GM23338 (cell line): ENCODE measurements around the gene ARHGEF38. TPM values are rescaled to one million over a fixed set of nuclear protein-coding genes. Genes with fewer than 3 reads are reported as not detected.

Source experiments
- ATAC-seq: fragments of 200-7000 bp; cut with Tn5 transposase; 3 replicates; pipeline ENCODE4 v1.9.1; 2020
- DNase-seq: peaks from one replicate; pipeline ENCODE4 v3.0.0-alpha.2; 2015; ENCODE audit warnings: low spot score
- H2AFZ ChIP-seq: fragments of 200-600 bp; sonication (generic); 2 replicates; pipeline ENCODE4 v1.8.0; 2016; ENCODE audit warnings: antibody characterized with exemption, mild to moderate bottlenecking, moderate library complexity
- H3F3A ChIP-seq: fragments of 200-600 bp; sonication (generic); replicated peaks from 2 replicates; pipeline ENCODE4 v1.8.0; 2017; ENCODE audit warnings: antibody characterized with exemption, mixed run types, low read depth
- H3K27ac ChIP-seq: fragments of 200-600 bp; sonication (generic); 2 replicates; pipeline ENCODE4 v1.6.1; 2016; ENCODE audit warnings: low read depth
- H3K27me3 ChIP-seq: fragments of 200-600 bp; sonication (generic); 2 replicates; pipeline ENCODE4 v1.8.0; 2016; ENCODE audit warnings: mild to moderate bottlenecking, mixed run types, moderate library complexity; ENCODE audit not compliant: insufficient read depth
- H3K36me3 ChIP-seq: fragments of 200-600 bp; sonication (generic); 2 replicates; pipeline ENCODE4 v1.8.0; 2016; ENCODE audit warnings: mild to moderate bottlenecking; ENCODE audit not compliant: insufficient read depth
- H3K4me1 ChIP-seq: fragments of 200-600 bp; sonication (generic); 2 replicates; pipeline ENCODE4 v1.8.0; 2016; ENCODE audit warnings: mild to moderate bottlenecking, moderate library complexity; ENCODE audit not compliant: insufficient read depth
- H3K4me2 ChIP-seq: fragments of 200-600 bp; sonication (generic); 2 replicates; pipeline ENCODE4 v1.7.1; 2017; ENCODE audit warnings: mixed run types
- H3K4me3 ChIP-seq: fragments of 200-600 bp; sonication (generic); 2 replicates; pipeline ENCODE4 v1.6.1; 2016; ENCODE audit warnings: mixed run types
- H3K79me2 ChIP-seq: fragments of 200-600 bp; sonication (generic); replicated peaks from 2 replicates; pipeline ENCODE4 v1.8.0; 2017; ENCODE audit warnings: mild to moderate bottlenecking; ENCODE audit not compliant: insufficient read depth
- H3K9me2 ChIP-seq: fragments of 200-600 bp; sonication (generic); 2 replicates; pipeline ENCODE4 v1.8.0; 2017; ENCODE audit not compliant: insufficient read depth
- H4K20me1 ChIP-seq: fragments of 200-600 bp; sonication (generic); replicated peaks from 2 replicates; pipeline ENCODE4 v1.8.0; 2017; ENCODE audit warnings: mild to moderate bottlenecking; ENCODE audit not compliant: insufficient read depth
- H3K27ac Mint-ChIP-seq: 2 replicates; pipeline ENCODE4 v1.8.0; 2020; ENCODE audit warnings: inconsistent platforms, mild to moderate bottlenecking, moderate library complexity, mixed read lengths
- H3K27me3 Mint-ChIP-seq: 3 replicates; pipeline ENCODE4 v1.8.0; 2022; ENCODE audit warnings: low read depth, mild to moderate bottlenecking, moderate library complexity, mixed read lengths, inconsistent platforms; ENCODE audit not compliant: insufficient read depth, poor library complexity
- H3K36me3 Mint-ChIP-seq: 3 replicates; pipeline ENCODE4 v1.8.0; 2021; ENCODE audit warnings: low read depth, mild to moderate bottlenecking, inconsistent platforms, moderate library complexity, mixed read lengths
- H3K4me1 Mint-ChIP-seq: 3 replicates; pipeline ENCODE4 v1.8.0; 2020; ENCODE audit warnings: mild to moderate bottlenecking, inconsistent platforms, mixed read lengths
- H3K4me3 Mint-ChIP-seq: 3 replicates; pipeline ENCODE4 v1.8.0; 2021; ENCODE audit warnings: moderate library complexity, mild to moderate bottlenecking, inconsistent platforms, mixed read lengths
- H3K9me3 Mint-ChIP-seq: 3 replicates; pipeline ENCODE4 v1.8.0; 2020; ENCODE audit warnings: moderate library complexity, mild to moderate bottlenecking, inconsistent platforms, mixed read lengths
- CREB1 ChIP-seq: fragments of 250-450 bp; sonication (Bioruptor Pico); IDR thresholded peaks from 2 replicates; pipeline ENCODE4 v1.5.0; 2020; ENCODE audit warnings: low read depth, mild to moderate bottlenecking, moderate library complexity
- EZH2 ChIP-seq: fragments of 200-600 bp; sonication (generic); IDR thresholded peaks from one replicate; pipeline ENCODE4 v1.8.0; 2017; ENCODE audit warnings: antibody characterized with exemption, mild to moderate bottlenecking, low read depth; ENCODE audit not compliant: unreplicated experiment
- EZH2phosphoT487 ChIP-seq: fragments of 200-600 bp; sonication (generic); IDR thresholded peaks from one replicate; pipeline ENCODE4 v1.8.1; 2018; ENCODE audit warnings: antibody characterized with exemption; ENCODE audit not compliant: unreplicated experiment
- JUNB ChIP-seq: IDR thresholded peaks from one replicate; pipeline ENCODE4 v1.6.1; 2016; ENCODE audit warnings: antibody characterized with exemption; ENCODE audit not compliant: unreplicated experiment
- NANOG ChIP-seq: IDR thresholded peaks from 2 replicates; pipeline ENCODE4 v1.6.1; 2016; ENCODE audit warnings: antibody characterized with exemption, borderline replicate concordance
- POLR2AphosphoS5 ChIP-seq: IDR thresholded peaks from 2 replicates; pipeline ENCODE4 v1.6.1; 2016; ENCODE audit warnings: antibody characterized with exemption, low read depth
- STAT1 ChIP-seq: IDR thresholded peaks from one replicate; pipeline ENCODE4 v1.6.1; 2016; ENCODE audit warnings: antibody characterized with exemption; ENCODE audit not compliant: unreplicated experiment
- ZNF114 ChIP-seq: fragments of 250-450 bp; sonication (Bioruptor Pico); IDR thresholded peaks from 2 replicates; pipeline ENCODE4 v1.5.0; 2020; ENCODE audit warnings: mild to moderate bottlenecking, moderate library complexity
- ZNF331 ChIP-seq: fragments of 250-450 bp; sonication (Bioruptor Pico); IDR thresholded peaks from 2 replicates; pipeline ENCODE4 v1.5.0; 2020; ENCODE audit warnings: low read depth, mild to moderate bottlenecking, moderate library complexity
- polyA plus RNA-seq: library from polyadenylated mRNA; unstranded; fragments of >200 nt; fragmentation: Nextera tagmentation; extraction: Ambion mirVana; gene quantifications from 2 replicates; pipeline ENCODE4 v1.2.1, GENCODE V29; 2016
- total RNA-seq: library from RNA; depleted of rRNA; stranded (reverse); fragments of >200 nt; shearing (Covaris generic); gene quantifications from 2 replicates; pipeline ENCODE4 v1.2.3, GENCODE V29; 2014
- TF ChIP-seq, protein P1 (sequence below): IDR thresholded peaks from one replicate; pipeline ENCODE4 v1.6.1; 2018; ENCODE audit warnings: antibody characterized with exemption; ENCODE audit not compliant: unreplicated experiment
- TF ChIP-seq, protein P2 (sequence below), 2 experiments: fragments of 200-600 bp in 1 of 2; sonication (generic) in 1 of 2; conservative IDR thresholded peaks; 2 replicates each; pipeline versions ENCODE4 v1.5.1 to v1.6.1; 2016 to 2017; ENCODE audit warnings: antibody characterized with exemption in 2 of 2, low read depth in 2 of 2, mild to moderate bottlenecking in 2 of 2, moderate library complexity in 1 of 2
- TF ChIP-seq, protein P3 (sequence below): fragments of 250-450 bp; sonication (Bioruptor Pico); IDR thresholded peaks from 2 replicates; pipeline ENCODE4 v1.5.0; 2020; ENCODE audit warnings: mild to moderate bottlenecking, moderate library complexity
- TF ChIP-seq, protein P4 (sequence below): IDR thresholded peaks from 2 replicates; pipeline ENCODE4 v1.6.1; 2016; ENCODE audit warnings: antibody characterized with exemption

Gene ARHGEF38
- total and polyA plus RNA-seq, 2 experiments from 2014 or later = 0.58 TPM; not detected in 1

DNA sequence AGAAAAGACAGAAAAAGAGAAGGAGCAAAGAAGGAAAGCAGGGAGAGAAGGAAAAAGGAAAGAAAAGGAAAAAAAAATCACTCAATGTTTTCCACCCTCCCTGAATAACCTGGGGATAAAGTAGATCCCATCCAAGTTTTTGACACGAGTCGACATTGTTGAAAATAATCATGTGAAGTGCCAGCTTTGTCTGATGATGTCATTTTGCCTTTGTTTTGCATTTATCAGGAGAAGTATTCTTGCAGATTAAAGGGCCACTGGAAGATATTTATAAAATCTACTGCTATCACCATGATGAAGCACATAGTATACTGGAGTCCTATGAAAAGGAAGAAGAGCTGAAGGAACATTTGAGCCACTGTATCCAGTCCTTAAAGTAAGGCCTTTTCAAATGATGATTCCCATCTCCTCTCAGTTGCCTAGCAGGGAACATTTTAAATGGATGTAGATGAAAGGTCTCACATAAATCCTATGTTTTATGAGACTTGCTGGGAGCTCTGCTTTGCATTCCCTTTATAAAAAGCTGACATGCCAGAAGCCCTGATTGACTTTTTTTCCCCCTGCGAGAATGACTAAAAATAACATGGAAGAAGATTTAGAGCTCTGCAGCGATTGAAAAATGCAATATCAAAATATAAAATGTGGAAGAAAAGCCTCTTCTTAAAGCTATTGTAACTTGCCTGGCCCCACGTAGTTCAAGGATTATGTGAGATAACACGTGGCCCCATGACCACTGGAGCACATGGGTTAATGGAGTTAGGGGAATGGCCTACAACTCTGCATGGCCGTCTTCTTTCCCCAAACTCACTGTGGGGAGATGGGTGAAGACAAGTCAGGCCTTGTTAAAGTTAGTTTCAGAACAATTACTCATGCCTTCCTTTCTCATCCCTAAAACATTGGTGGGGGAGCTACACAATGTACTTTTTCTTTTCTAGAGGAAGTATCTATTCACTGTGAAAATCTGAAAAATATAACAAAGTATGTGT is 78.5 kb downstream of the ARHGEF38 start:
- H3K36me3 ChIP-seq = no peaks in the 10 kb centered on the region
- no peaks in the 10 kb centered on the region for H4K20me1 ChIP-seq
- no peaks in the 10 kb centered on the region for H3K79me2 ChIP-seq
- no peak overlapping the region for H3K4me3 ChIP-seq
- H3K4me3 Mint-ChIP-seq = no peak overlapping the region
- TF ChIP-seq, protein P1, sequence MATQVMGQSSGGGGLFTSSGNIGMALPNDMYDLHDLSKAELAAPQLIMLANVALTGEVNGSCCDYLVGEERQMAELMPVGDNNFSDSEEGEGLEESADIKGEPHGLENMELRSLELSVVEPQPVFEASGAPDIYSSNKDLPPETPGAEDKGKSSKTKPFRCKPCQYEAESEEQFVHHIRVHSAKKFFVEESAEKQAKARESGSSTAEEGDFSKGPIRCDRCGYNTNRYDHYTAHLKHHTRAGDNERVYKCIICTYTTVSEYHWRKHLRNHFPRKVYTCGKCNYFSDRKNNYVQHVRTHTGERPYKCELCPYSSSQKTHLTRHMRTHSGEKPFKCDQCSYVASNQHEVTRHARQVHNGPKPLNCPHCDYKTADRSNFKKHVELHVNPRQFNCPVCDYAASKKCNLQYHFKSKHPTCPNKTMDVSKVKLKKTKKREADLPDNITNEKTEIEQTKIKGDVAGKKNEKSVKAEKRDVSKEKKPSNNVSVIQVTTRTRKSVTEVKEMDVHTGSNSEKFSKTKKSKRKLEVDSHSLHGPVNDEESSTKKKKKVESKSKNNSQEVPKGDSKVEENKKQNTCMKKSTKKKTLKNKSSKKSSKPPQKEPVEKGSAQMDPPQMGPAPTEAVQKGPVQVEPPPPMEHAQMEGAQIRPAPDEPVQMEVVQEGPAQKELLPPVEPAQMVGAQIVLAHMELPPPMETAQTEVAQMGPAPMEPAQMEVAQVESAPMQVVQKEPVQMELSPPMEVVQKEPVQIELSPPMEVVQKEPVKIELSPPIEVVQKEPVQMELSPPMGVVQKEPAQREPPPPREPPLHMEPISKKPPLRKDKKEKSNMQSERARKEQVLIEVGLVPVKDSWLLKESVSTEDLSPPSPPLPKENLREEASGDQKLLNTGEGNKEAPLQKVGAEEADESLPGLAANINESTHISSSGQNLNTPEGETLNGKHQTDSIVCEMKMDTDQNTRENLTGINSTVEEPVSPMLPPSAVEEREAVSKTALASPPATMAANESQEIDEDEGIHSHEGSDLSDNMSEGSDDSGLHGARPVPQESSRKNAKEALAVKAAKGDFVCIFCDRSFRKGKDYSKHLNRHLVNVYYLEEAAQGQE = no peak
- TF ChIP-seq NANOG (no peak), JUNB (no peak), ZNF331 (CRISPR knock-in tag) (no peak), EZH2 (no peak), EZH2phosphoT487 (no peak), STAT1 (no peak), ZNF114 (CRISPR knock-in tag) (no peak), CREB1 (no peak), POLR2AphosphoS5 (no peak)
- TF ChIP-seq, protein P2, sequence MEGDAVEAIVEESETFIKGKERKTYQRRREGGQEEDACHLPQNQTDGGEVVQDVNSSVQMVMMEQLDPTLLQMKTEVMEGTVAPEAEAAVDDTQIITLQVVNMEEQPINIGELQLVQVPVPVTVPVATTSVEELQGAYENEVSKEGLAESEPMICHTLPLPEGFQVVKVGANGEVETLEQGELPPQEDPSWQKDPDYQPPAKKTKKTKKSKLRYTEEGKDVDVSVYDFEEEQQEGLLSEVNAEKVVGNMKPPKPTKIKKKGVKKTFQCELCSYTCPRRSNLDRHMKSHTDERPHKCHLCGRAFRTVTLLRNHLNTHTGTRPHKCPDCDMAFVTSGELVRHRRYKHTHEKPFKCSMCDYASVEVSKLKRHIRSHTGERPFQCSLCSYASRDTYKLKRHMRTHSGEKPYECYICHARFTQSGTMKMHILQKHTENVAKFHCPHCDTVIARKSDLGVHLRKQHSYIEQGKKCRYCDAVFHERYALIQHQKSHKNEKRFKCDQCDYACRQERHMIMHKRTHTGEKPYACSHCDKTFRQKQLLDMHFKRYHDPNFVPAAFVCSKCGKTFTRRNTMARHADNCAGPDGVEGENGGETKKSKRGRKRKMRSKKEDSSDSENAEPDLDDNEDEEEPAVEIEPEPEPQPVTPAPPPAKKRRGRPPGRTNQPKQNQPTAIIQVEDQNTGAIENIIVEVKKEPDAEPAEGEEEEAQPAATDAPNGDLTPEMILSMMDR (conservative IDR thresholded peaks at IDR 0.05; ENCODE audit: low read depth in 2 of 2) = no peak
- TF ChIP-seq, protein P3, sequence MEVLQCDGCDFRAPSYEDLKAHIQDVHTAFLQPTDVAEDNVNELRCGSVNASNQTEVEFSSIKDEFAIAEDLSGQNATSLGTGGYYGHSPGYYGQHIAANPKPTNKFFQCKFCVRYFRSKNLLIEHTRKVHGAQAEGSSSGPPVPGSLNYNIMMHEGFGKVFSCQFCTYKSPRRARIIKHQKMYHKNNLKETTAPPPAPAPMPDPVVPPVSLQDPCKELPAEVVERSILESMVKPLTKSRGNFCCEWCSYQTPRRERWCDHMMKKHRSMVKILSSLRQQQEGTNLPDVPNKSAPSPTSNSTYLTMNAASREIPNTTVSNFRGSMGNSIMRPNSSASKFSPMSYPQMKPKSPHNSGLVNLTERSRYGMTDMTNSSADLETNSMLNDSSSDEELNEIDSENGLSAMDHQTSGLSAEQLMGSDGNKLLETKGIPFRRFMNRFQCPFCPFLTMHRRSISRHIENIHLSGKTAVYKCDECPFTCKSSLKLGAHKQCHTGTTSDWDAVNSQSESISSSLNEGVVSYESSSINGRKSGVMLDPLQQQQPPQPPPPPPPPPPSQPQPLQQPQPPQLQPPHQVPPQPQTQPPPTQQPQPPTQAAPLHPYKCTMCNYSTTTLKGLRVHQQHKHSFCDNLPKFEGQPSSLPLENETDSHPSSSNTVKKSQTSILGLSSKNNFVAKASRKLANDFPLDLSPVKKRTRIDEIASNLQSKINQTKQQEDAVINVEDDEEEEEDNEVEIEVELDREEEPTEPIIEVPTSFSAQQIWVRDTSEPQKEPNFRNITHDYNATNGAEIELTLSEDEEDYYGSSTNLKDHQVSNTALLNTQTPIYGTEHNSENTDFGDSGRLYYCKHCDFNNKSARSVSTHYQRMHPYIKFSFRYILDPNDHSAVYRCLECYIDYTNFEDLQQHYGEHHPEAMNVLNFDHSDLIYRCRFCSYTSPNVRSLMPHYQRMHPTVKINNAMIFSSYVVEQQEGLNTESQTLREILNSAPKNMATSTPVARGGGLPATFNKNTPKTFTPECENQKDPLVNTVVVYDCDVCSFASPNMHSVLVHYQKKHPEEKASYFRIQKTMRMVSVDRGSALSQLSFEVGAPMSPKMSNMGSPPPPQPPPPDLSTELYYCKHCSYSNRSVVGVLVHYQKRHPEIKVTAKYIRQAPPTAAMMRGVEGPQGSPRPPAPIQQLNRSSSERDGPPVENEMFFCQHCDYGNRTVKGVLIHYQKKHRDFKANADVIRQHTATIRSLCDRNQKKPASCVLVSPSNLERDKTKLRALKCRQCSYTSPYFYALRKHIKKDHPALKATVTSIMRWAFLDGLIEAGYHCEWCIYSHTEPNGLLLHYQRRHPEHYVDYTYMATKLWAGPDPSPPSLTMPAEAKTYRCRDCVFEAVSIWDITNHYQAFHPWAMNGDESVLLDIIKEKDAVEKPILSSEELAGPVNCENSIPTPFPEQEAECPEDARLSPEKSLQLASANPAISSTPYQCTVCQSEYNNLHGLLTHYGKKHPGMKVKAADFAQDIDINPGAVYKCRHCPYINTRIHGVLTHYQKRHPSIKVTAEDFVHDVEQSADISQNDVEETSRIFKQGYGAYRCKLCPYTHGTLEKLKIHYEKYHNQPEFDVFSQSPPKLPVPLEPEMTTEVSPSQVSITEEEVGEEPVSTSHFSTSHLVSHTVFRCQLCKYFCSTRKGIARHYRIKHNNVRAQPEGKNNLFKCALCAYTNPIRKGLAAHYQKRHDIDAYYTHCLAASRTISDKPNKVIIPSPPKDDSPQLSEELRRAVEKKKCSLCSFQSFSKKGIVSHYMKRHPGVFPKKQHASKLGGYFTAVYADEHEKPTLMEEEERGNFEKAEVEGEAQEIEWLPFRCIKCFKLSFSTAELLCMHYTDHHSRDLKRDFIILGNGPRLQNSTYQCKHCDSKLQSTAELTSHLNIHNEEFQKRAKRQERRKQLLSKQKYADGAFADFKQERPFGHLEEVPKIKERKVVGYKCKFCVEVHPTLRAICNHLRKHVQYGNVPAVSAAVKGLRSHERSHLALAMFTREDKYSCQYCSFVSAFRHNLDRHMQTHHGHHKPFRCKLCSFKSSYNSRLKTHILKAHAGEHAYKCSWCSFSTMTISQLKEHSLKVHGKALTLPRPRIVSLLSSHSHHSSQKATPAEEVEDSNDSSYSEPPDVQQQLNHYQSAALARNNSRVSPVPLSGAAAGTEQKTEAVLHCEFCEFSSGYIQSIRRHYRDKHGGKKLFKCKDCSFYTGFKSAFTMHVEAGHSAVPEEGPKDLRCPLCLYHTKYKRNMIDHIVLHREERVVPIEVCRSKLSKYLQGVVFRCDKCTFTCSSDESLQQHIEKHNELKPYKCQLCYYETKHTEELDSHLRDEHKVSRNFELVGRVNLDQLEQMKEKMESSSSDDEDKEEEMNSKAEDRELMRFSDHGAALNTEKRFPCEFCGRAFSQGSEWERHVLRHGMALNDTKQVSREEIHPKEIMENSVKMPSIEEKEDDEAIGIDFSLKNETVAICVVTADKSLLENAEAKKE (CRISPR knock-in tag) = no peak
- TF ChIP-seq, protein P4, sequence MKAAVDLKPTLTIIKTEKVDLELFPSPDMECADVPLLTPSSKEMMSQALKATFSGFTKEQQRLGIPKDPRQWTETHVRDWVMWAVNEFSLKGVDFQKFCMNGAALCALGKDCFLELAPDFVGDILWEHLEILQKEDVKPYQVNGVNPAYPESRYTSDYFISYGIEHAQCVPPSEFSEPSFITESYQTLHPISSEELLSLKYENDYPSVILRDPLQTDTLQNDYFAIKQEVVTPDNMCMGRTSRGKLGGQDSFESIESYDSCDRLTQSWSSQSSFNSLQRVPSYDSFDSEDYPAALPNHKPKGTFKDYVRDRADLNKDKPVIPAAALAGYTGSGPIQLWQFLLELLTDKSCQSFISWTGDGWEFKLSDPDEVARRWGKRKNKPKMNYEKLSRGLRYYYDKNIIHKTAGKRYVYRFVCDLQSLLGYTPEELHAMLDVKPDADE = no peak
- H3K4me1 Mint-ChIP-seq = peaks cover 11% of the 10 kb centered on the region; the same call in 2 of the 3 replicates
- ATAC-seq (no peak), DNase-seq (no peak)
- no peak overlapping the region for H3K27ac ChIP-seq
- no peaks in the 10 kb centered on the region for H3K27me3 ChIP-seq
- no peaks in the 10 kb centered on the region for H3K4me1 ChIP-seq
- H2AFZ ChIP-seq = no peak overlapping the region
- no peak overlapping the region for H3K27ac Mint-ChIP-seq
- H3F3A ChIP-seq = no peaks in the 10 kb centered on the region
- H3K27me3 Mint-ChIP-seq = peaks cover 2% of the 10 kb centered on the region
- no peak overlapping the region for H3K4me2 ChIP-seq
- no peaks in the 10 kb centered on the region for H3K9me2 ChIP-seq
- H3K36me3 Mint-ChIP-seq = no peaks in the 10 kb centered on the region
- H3K9me3 Mint-ChIP-seq = no peaks in the 10 kb centered on the region
